HG02852 (cell line): ENCODE data around the gene UBASH3B.

ENCODE experiments used
- ATAC-seq: cut with Tn5 transposase; IDR thresholded peaks from one replicate; pipeline ENCODE4 v1.9.1; 2021; ENCODE audit warnings: mild to moderate bottlenecking, moderate library complexity; ENCODE audit not compliant: unreplicated experiment

UBASH3B gene

GRCh38 chr11:122751292-122752070 is 96.0 kb downstream of the UBASH3B start:
- ATAC-seq, result no peak

DNA sequence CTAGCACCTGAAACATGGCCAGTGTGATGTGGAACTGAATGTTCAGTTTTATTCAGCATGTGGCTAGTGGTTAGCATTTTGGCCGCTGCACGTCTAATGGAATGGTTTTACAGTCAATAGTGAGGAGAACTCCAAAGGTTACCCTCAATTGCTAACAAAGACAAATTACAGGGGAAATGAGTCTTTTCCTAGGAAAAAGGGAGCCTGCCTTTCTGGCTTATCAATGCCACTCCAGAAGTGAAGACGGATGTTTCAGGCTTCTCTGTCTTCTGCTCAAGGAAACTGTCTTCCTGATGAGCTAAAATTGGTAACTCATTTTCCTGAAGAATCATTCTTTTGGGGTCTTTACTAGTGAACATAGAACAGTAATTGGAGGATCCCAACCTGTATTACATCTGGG is 98.5 kb downstream of the UBASH3B start:
- ATAC-seq, result no peak

DNA sequence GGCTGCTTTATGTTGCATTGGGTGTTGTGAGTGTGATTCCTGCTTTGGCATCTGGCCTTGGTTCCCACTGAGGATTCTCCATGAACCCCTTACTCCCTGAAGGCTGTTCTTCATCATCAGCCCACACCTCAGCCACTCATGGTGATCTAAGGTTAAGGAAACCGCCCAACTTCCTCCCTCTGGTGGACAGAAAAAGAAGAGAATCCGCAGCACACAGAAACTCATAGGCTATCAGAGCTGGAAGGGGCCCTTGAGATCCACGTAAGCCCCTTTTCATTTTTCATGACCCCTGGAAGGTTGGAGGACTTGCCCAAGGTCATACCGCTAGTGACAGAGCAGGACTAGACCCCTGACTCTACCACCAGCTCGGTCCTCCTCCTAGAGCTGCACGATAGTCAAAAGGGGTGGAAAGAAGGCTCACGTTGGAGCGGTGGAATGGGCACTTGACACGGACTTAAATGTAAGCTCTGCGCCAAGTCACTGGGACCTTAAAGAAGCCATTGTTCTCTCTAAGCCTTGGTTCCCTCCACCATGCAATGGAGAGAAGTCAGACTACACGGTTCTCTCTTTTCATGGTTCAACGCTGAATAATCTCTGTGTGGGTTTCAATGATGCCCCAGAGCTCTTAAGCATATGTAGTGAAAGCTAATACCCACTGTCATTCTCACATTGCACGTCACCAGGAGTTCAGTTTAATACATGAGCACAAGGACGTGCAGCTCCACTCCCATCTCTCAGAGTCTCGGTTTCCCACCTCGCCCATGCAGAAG is 99.2 kb downstream of the UBASH3B start:
- peak; percentile 58 for ATAC-seq

DNA sequence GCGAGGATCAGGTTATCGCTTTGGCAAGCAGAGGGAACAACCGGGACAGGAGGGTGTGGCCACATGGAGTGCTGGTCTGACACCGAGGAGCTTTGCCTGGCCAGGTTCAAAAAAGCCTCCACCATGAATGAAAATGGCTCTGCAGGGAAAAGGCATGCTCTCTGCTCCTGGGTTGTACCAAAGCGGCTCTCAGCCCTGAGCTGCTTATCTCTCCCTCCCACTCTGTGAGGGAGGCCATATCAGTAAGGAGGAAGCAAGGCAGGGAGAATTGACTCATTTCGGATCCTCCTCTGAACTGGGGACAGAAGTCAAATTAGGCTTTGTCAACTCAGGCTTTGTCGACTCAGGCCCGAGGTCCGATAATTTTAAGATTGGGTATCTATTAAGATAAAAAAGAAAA is 99.9 kb downstream of the UBASH3B start:
- ATAC-seq, result no peak

DNA sequence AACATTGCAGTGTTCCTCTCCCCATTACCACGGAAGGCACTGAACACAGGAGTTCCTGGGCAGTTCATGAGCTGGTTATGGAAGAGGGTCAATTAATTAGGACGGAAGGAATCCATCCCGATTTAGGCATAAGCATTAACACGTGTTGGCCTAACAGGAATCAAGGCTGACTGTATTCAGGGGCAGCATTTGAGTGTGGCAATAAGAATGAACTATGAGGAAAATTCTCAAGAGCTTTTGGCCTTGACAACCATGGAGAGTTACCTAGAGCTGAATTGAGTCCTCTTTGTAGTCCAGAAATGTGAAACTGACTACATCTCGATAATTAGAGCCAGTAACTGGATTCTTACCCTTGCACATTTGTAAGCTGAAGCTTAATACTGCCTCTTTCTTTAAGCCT is 100.4 kb downstream of the UBASH3B start:
- no peak for ATAC-seq

- peak; percentile 73 for ATAC-seq
These were observed 100.9 kb downstream of the UBASH3B start for GRCh38 chr11:122756417-122756816.

DNA sequence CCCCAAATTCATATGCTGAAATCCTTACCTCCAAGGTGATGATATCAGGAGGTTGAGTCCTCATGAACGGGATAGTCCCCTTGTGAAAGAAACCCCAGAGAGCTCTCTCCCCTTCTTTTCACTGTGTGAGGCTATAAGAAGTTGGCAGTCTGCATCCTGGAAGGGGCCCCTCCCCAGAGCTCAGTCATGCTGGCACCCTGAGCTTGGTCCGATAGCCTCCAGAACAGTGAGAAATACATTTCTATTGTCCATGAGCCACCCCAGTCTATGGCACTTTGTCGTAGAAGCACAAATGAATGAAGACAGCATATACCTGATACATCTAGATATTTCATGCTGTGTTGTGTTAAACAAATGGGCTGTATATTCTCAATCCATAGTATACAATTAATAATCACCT is 101.7 kb downstream of the UBASH3B start:
- ATAC-seq, result no peak

- ATAC-seq, result no peak
These were observed 102.8 kb downstream of the UBASH3B start for GRCh38 chr11:122758339-122758738.

GRCh38 chr11:122758974-122759373 is 103.5 kb downstream of the UBASH3B start:
- no peak for ATAC-seq

GRCh38 chr11:122763108-122763507 is 107.6 kb downstream of the UBASH3B start:
- ATAC-seq, result no peak

DNA sequence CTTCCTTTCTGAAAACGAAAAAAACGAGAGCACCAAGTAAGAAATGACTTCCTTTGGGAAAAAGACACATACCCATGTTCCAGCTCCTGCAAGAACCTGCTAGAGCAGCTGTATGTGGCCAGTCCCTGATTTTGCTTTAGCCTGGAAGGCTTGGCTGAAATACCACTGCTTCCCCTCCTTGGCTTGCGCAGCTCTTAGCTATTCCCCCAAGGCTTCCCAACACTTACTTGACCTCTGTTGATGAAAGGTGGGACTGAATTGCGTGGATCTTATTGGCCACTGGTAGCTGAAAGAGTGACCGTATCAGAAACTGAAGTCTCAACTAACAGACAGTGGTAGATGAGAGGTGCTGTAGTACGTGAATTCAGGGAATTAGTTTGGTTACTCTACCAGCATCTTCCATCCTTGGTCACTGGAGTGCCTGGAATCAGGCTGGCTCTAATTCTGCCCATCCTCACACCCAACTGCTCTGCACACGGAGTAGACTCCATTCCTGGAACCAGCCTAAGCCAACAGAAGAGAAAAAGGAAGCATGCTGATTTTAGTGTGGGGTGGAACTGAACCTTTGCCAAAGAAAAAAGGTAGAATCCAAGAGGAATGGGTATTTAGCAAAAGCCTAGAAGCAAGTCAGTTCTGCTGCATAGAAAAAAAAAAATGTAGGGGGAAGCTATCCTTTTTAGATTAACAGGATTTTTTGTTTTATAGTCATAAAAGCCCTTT is 109.0 kb downstream of the UBASH3B start:
- ATAC-seq, result no peak

DNA sequence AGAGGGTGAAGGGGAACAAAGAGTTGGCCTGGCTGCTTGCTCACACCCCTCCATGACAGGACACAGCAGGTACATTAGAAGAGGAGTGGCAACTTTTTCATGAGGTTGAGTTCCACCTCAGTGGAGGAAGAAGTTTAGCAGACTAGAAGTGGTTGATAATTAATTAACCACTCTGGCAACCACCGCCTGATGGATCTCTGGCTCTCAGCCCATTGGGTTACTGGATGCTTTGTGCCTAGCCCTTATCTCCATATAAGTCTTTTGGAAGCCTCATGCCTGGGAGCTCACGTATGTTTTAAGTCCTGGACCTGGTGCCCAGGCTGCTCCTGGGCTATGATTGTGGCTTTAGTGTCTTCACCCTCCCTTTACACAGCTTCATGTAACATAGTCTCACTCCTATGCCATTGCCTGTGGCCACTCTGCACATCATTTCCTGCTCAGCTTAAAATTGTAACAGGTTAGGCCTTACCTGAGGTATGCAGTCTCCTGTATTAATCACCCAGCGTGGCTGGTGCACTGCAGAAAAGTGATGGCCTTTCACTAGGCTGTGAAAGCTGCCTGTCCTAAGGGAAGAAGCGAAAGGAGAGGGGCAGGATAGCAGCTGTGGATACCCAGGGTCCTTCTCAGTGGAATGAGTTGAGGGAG is 110.1 kb downstream of the UBASH3B start:
- no peak for ATAC-seq

GRCh38 chr11:122769126-122769780 is 113.7 kb downstream of the UBASH3B start:
- ATAC-seq, result no peak

DNA sequence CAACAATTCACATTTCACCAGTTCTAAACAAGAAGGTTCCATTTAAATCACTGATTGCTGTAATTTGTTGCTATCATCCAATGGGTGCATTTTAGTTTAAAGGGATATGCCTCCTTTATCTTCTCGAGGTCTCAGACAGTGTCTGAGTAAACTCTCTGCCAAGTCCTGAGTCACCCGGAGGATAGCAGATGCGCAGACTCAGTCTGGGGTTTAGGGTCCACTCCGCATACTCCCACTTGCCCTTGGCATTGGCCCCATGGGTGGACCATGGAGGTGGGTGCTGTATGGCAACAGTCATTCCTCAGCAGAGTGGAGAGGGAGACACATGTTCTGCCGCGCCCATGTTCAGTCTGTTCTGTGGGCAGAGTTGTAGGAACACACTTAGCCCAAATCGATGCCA is 117.4 kb downstream of the UBASH3B start:
- no peak for ATAC-seq

DNA sequence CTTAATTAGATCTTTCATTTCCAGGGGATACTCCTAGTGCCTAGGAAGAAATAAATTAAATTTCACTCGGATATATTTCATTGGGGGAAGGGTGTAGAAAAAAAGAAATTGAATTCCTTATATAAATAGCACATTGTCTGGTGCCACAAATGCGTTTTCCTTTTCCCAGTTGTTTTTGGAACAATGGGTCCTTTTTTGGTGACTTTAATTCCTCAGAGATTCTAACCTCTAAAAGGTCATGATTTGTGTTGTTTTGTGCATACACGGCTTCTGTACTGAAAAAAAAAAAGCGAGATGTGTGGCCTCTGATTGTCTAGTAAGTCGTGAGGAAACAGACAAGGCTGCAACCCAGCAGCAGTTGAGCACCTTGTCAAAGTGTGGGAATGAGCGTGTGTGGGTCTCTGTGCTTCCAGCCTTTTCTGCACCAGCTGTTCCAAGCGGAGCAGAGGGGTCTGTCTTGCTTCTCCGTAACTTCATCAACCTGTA is 118.3 kb downstream of the UBASH3B start:
- ATAC-seq, result no peak

DNA sequence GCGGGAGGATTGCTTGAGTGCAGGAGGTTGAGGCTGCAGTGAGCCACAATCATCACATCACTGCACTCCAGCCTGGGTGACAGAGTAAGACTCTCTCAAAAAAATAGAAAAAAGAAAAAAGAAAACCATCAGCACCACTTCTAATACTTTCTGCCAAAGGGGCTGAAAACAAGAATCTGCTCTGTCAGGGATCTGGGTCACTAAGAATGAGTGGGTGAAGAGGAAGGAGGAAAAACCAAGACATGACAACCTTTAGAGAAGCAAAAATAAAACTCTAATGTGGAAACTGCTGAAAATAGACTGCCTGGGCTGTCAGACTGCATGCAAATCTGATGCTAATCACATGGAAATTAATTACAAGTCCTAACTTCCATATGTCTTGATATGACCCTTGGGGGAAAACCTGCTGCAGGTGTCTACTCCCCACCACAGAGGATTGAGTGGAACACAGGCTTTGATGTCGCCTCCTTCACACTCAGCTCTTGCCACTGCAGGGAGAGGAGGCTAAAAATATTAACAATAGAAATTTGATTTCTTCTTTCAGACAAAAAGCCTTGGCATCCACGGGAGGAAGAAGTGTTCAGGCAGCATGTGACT is 120.3 kb downstream of the UBASH3B start:
- no peak for ATAC-seq

DNA sequence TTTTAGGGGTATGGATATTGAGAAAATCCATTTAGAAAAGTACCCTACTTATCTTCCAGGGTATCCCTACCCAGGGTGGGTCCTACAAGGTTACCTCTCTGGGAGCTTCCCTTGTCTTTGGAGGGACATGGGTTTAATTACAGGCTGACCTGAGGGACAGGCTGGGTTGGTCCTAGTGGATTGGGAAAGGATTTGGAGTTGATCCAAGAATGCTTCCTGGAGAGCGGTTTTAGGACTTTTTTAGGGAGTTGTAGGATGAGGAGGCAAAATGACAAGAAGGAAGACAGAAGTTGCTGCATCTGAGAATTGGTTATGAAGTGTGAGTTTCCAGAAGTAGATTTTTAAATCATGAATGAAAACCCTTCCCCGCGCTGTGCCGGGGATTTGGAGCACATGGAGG is 121.0 kb downstream of the UBASH3B start:
- no peak for ATAC-seq

GRCh38 chr11:122777343-122777742 is 121.8 kb downstream of the UBASH3B start:
- no peak for ATAC-seq

DNA sequence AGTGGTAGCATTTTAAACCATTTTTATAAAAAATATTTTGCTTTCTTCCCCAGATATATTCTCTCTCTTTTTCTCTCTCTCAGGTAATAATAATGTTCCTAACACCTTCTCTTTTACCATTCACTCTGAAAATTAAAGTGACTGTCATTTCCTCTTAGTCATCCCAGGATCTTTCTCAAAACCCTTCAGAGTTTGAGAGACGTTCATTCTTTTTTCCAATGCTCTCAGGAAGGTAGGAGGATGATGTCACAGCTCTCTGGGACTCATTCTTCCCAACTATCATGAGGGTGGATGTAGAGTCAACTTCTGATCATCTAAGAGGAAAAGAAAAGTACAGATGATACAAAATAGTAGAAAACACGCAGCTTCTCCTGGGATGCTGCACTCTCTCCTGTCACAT is 122.6 kb downstream of the UBASH3B start:
- no peak for ATAC-seq

- no peak for ATAC-seq
These were observed 123.6 kb downstream of the UBASH3B start for GRCh38 chr11:122779047-122779629.
